A549 (cell line): ENCODE results near the gene CBR3. TPM values are rescaled to one million over a fixed set of nuclear protein-coding genes. Genes with fewer than 3 reads are reported as not detected.

Experiments
- ATAC-seq, 2 experiments: fragments of 200-7000 bp in 1 of 2; fragments of >200 bp in 1 of 2; cut with Nextera tagmentation in 1 of 2; cut with Tn5 transposase in 1 of 2; 3 replicates each; pipeline versions ENCODE4 v1.8.0 to v1.9.1; 2018 to 2020; ENCODE audit warnings: mild to moderate bottlenecking in 1 of 2, moderate library complexity in 1 of 2
- CTCF ChIA-PET: fragments of 300-600 bp; sonication (Branson Sonifier 250); formaldehyde crosslinking; extraction: SDS; loops from one replicate; lab custom pipeline; 2021; ENCODE audit warnings: antibody characterized with exemption, inconsistent platforms; lab: Yijun Ruan, JAX
- POLR2A ChIA-PET: fragments of 350-600 bp; formaldehyde crosslinking; extraction: SDS; loops from one replicate; lab custom pipeline; 2021; ENCODE audit warnings: antibody characterized with exemption, inconsistent platforms; lab: Yijun Ruan, JAX
- DNase-seq, 2 experiments: peaks; one replicate each; pipeline versions ENCODE4 v3.0.0 to v3.0.0-alpha.2; 2011 to 2016; ENCODE audit warnings: low read depth in 1 of 2, low spot score in 1 of 2
- FAIRE-seq: peaks from 2 replicates; lab custom pipeline; 2011; peaks lifted over from hg19 to GRCh38; lab: Jason Lieb, UNC
- H3K27ac ChIP-seq, 2 experiments: fragments of >200 bp; sonication (Bioruptor Twin); formaldehyde crosslinking; 3 replicates each; pipeline ENCODE4 v1.5.1; 2016 to 2017
- H3K4me1 ChIP-seq: fragments of >200 bp; sonication (Bioruptor Twin); formaldehyde crosslinking; 3 replicates; pipeline ENCODE4 v1.6.1; 2016
- H3K4me2 ChIP-seq: fragments of >200 bp; sonication (Bioruptor Twin); formaldehyde crosslinking; 3 replicates; pipeline ENCODE4 v1.6.1; 2016
- H3K4me3 ChIP-seq: fragments of >200 bp; sonication (Bioruptor Twin); formaldehyde crosslinking; 3 replicates; pipeline ENCODE4 v1.5.1; 2016
- H3K9me3 ChIP-seq: fragments of >200 bp; sonication (Bioruptor Twin); formaldehyde crosslinking; 3 replicates; pipeline ENCODE4 v1.6.1; 2016
- ATOH8 ChIP-seq: fragments of 250-450 bp; sonication (Bioruptor Pico); IDR thresholded peaks from 2 replicates; pipeline ENCODE4 v1.5.0; 2020; ENCODE audit warnings: low read depth, mild to moderate bottlenecking, moderate library complexity
- BHLHE40 ChIP-seq: IDR thresholded peaks from 2 replicates; pipeline ENCODE4 v1.6.1; 2012; ENCODE audit warnings: low read depth, low read length, inconsistent platforms
- CBX2 ChIP-seq: fragments of 200-600 bp; sonication (generic); IDR thresholded peaks from 2 replicates; pipeline ENCODE4 v1.6.1; 2016; ENCODE audit warnings: low read depth, mild to moderate bottlenecking, borderline replicate concordance
- CEBPB ChIP-seq, 2 experiments: fragments of >200 bp in 1 of 2; sonication (Bioruptor Twin) in 1 of 2; formaldehyde crosslinking in 1 of 2; IDR thresholded peaks; 2 replicates each; pipeline ENCODE4 v1.6.1; 2012 to 2016
- CTCF ChIP-seq: fragments of >200 bp; sonication (Bioruptor Twin); formaldehyde crosslinking; IDR thresholded peaks from 3 replicates; pipeline ENCODE4 v1.5.1; 2016
- EHF ChIP-seq: fragments of 250-450 bp; sonication (Bioruptor Pico); IDR thresholded peaks from 2 replicates; pipeline ENCODE4 v1.5.0; 2020; ENCODE audit warnings: mild to moderate bottlenecking
- FOXS1 ChIP-seq: fragments of 250-450 bp; sonication (Bioruptor Pico); IDR thresholded peaks from 2 replicates; pipeline ENCODE4 v1.5.0; 2020; ENCODE audit warnings: mild to moderate bottlenecking, moderate library complexity
- HES2 ChIP-seq: fragments of >200 bp; sonication (Bioruptor Twin); formaldehyde crosslinking; IDR thresholded peaks from 2 replicates; pipeline ENCODE4 v1.6.1; 2016
- HEYL ChIP-seq: fragments of 250-450 bp; sonication (Bioruptor Pico); IDR thresholded peaks from 2 replicates; pipeline ENCODE4 v1.8.0; 2021; ENCODE audit warnings: mild to moderate bottlenecking, moderate library complexity
- HOXB5 ChIP-seq: fragments of 250-450 bp; sonication (Bioruptor Pico); IDR thresholded peaks from 2 replicates; pipeline ENCODE4 v1.5.0; 2020; ENCODE audit warnings: mild to moderate bottlenecking, moderate library complexity
- JUN ChIP-seq, 2 experiments: fragments of >200 bp; sonication (Bioruptor Twin); formaldehyde crosslinking; IDR thresholded peaks; 2 replicates in 1 of 2; 3 replicates in 1 of 2; pipeline ENCODE4 v1.6.1; 2016 to 2017
- MAFK ChIP-seq: fragments of 450-650 bp; IDR thresholded peaks from 2 replicates; pipeline ENCODE4 v1.6.1; 2014; ENCODE audit not compliant: partially characterized antibody
- NR3C1 ChIP-seq: fragments of >200 bp; sonication (Bioruptor Twin); formaldehyde crosslinking; IDR thresholded peaks from 3 replicates; pipeline ENCODE4 v1.6.1; 2017
- RAD21 ChIP-seq, 2 experiments: fragments of >200 bp in 1 of 2; sonication (Bioruptor Twin) in 1 of 2; formaldehyde crosslinking in 1 of 2; IDR thresholded peaks in 1 of 2; conservative IDR thresholded peaks in 1 of 2; 2 replicates in 1 of 2; 3 replicates in 1 of 2; pipeline ENCODE4 v1.6.1; 2012 to 2018; ENCODE audit warnings: inconsistent platforms in 1 of 2
- RCOR1 ChIP-seq: fragments of 150-350 bp; IDR thresholded peaks from 2 replicates; pipeline ENCODE4 v1.6.1; 2014; ENCODE audit warnings: antibody characterized with exemption, low read length, low read depth
- ZC3H11A ChIP-seq: fragments of 450-650 bp; IDR thresholded peaks from 2 replicates; pipeline ENCODE4 v1.6.1; 2014; ENCODE audit warnings: antibody characterized with exemption, mild to moderate bottlenecking
- ZSCAN20 ChIP-seq: fragments of 250-450 bp; sonication (Bioruptor Pico); IDR thresholded peaks from 2 replicates; pipeline ENCODE4 v1.8.0; 2022; ENCODE audit warnings: mild to moderate bottlenecking, moderate library complexity
- WGBS: methylation state at CpG from one replicate; pipeline ENCODE4 v1.1.6; 2017; ENCODE audit errors: missing lambda C conversion rate; 5-methylcytosine and 5-hydroxymethylcytosine counted together
- polyA plus RNA-seq, 4 experiments: library from polyadenylated mRNA; depleted of rRNA in 3 of 4; stranded (reverse); fragments of >200 nt; fragmentation: RNase III in 1 of 4; extraction: RNeasy Plus Mini Kit Qiagen cat#74134 plus additional on column Dnase treatment in 1 of 4; gene quantifications; 2 replicates in 3 of 4; 3 replicates in 1 of 4; pipeline ENCODE4 v1.2.3, GENCODE V29; 2011 to 2017

CBR3 gene
- polyA plus RNA-seq, 2 of the 4 experiments (the other 2 are of a cell fraction), result 5.9 to 6.1 TPM

- Histone ChIP-seq H3K4me2 (peak overlapping the region; percentile 91), H3K4me3 (peak overlapping the region; percentile 51), H3K4me1 (no peaks in the 10 kb centered on the region), H3K27ac (peak overlapping the region; percentile 31 to 85; a peak in 5 of 6 replicates), H3K9me3 (no peaks in the 10 kb centered on the region)
- DNase-seq (peak in 1 of 2 experiments; percentile 61), FAIRE-seq (no peak), ATAC-seq (peak; percentile 58 to 63; a peak in 5 of 6 replicates)
- CTCF ChIA-PET, result interaction anchor here (0.6 to 7.8 kb wide), 17 partner anchors 11 to 1232 kb away, joined by 3 to 49 read pairs (median 5); partner anchors contain the start of gene SETD4
- POLR2A ChIA-PET, result interaction anchor here (0.9 to 1.3 kb wide), 4 partner anchors 8 to 54 kb away, joined by 3 to 14 read pairs (median 6); partner anchors contain the start of genes CBR1 and SETD4
- WGBS, result 14% methylated on average over 15 of the region's 17 CpGs
- no peak for TF ChIP-seq ATOH8 (CRISPR knock-in tag)
- peak in 1 of 2 experiments; percentile 33; a peak in 1 of 4 replicates for TF ChIP-seq CEBPB (IDR thresholded peaks at IDR 0.05)
These were observed 21.0 kb upstream of the CBR3 start for GRCh38 chr21:36113647-36114428.

- ChIA-PET POLR2A (interaction anchor here (1.3 kb wide), 1 partner anchor 55 kb away, joined by 4 read pairs; the partner anchor contains the start of gene SETD4), CTCF (interaction anchor here (0.6 to 7.8 kb wide), 2 partner anchors 10 to 1309 kb away, joined by 3 to 49 read pairs; no protein-coding TSS in a partner anchor)
- Histone ChIP-seq H3K4me2 (no peak overlapping the region), H3K4me1 (no peaks in the 10 kb centered on the region), H3K27ac (no peak overlapping the region), H3K9me3 (no peaks in the 10 kb centered on the region), H3K4me3 (no peak overlapping the region)
- no peak for DNase-seq
- TF ChIP-seq ZSCAN20 (CRISPR knock-in tag), result no peak
- no peak for TF ChIP-seq RAD21 (conservative IDR thresholded peaks at IDR 0.05 in 1 of 2, IDR thresholded peaks at IDR 0.05 in 1 of 2)
- no peak for TF ChIP-seq BHLHE40
- no peak for TF ChIP-seq ZC3H11A
- TF ChIP-seq NR3C1, result no peak
- TF ChIP-seq ATOH8 (CRISPR knock-in tag), result no peak
- WGBS, result 84% methylated on average over 6 of the region's 6 CpGs
- ATAC-seq, result no peak
- no peak for FAIRE-seq
These were observed 19.6 kb upstream of the CBR3 start for GRCh38 chr21:36115138-36115730.

GRCh38 chr21:36117286-36117741 is 17.6 kb upstream of the CBR3 start:
- CTCF ChIA-PET, result interaction anchor here (0.6 to 0.9 kb wide), 3 partner anchors 16 to 25 kb away, joined by 3 read pairs; no protein-coding TSS in a partner anchor
- Histone ChIP-seq H3K4me3 (no peak overlapping the region), H3K4me1 (no peaks in the 10 kb centered on the region), H3K9me3 (no peaks in the 10 kb centered on the region), H3K27ac (no peak overlapping the region), H3K4me2 (no peak overlapping the region)
- no peak for TF ChIP-seq RCOR1
- POLR2A ChIA-PET, result no interaction called here
- no peak for DNase-seq
- FAIRE-seq, result no peak
- WGBS, result 66% methylated on average over 2 of the region's 2 CpGs
- no peak for ATAC-seq

GRCh38 chr21:36120304-36120888 is 14.5 kb upstream of the CBR3 start:
- 87% methylated on average over 7 of the region's 7 CpGs for WGBS
- DNase-seq (no peak), ATAC-seq (no peak), FAIRE-seq (no peak)
- Histone ChIP-seq H3K27ac (no peak overlapping the region), H3K4me2 (no peak overlapping the region), H3K4me3 (no peak overlapping the region), H3K4me1 (no peaks in the 10 kb centered on the region), H3K9me3 (no peaks in the 10 kb centered on the region)
- no peak for TF ChIP-seq BHLHE40
- ChIA-PET POLR2A (no interaction called here), CTCF (interaction anchor here (0.5 to 0.7 kb wide), 2 partner anchors 13 to 84 kb away, joined by 3 read pairs; no protein-coding TSS in a partner anchor)

- CTCF ChIA-PET, result interaction anchor here (0.7 to 5.9 kb wide), 3 partner anchors 10 to 79 kb away, joined by 3 to 49 read pairs (median 6); no protein-coding TSS in a partner anchor
- H3K4me1 ChIP-seq, result peaks cover 3% of the 10 kb centered on the region; the same call in 1 of the 3 replicates
- ATAC-seq, result 0 out of 6 replicates have a peak, but pooled peaks of 1 of the 2 experiments have one; percentile 32
- no peak overlapping the region for H3K27ac ChIP-seq
- 14% methylated on average over 4 of the region's 4 CpGs for WGBS
- H3K9me3 ChIP-seq, result no peaks in the 10 kb centered on the region
- H3K4me2 ChIP-seq, result no peak overlapping the region
- no peak for DNase-seq
- POLR2A ChIA-PET, result no interaction called here
- FAIRE-seq, result no peak
- H3K4me3 ChIP-seq, result no peak overlapping the region
- TF ChIP-seq EHF (CRISPR knock-in tag), result no peak
- no peak for TF ChIP-seq FOXS1 (CRISPR knock-in tag)
- no peak for TF ChIP-seq HES2
- TF ChIP-seq MAFK, result no peak
- TF ChIP-seq HOXB5, result no peak
- 0 out of 3 replicates have a peak, but pooled peaks have one; percentile 23 for TF ChIP-seq CTCF
- TF ChIP-seq CBX2, result no peak
- TF ChIP-seq BHLHE40, result no peak
- no peak for TF ChIP-seq JUN (IDR thresholded peaks at IDR 0.05)
- TF ChIP-seq ZC3H11A, result peak; percentile 92
- no peak for TF ChIP-seq HEYL (CRISPR knock-in tag)
- TF ChIP-seq, all 56 proteins: peak for 2
These were observed 11.9 kb upstream of the CBR3 start for GRCh38 chr21:36122977-36123376.
